Liver (tissue), 9 donors: ENCODE results near the gene SLC2A9. TPM values are rescaled to one million over a fixed set of nuclear protein-coding genes. Genes with fewer than 3 reads are reported as not detected.

Experiments used
- DNase-seq: peaks from one replicate; pipeline ENCODE4 v3.0.0-alpha.2; 2017; ENCODE audit warnings: low spot score
- H3K27ac ChIP-seq, 2 donors: one replicate each; pipeline ENCODE4 v1.7.0; 2013; ENCODE audit warnings: inconsistent platforms in 2 of 2, low read length in 2 of 2, control low read depth in 1 of 2, low read depth in 1 of 2, mild to moderate bottlenecking in 1 of 2
- H3K27me3 ChIP-seq, 4 donors: one replicate each; pipeline versions ENCODE4 v1.6.1 to v1.7.0; 2013; ENCODE audit warnings: low read length in 3 of 4, inconsistent platforms in 1 of 4, mild to moderate bottlenecking in 1 of 4, moderate library complexity in 1 of 4; ENCODE audit not compliant: control insufficient read depth in 4 of 4, insufficient read depth in 4 of 4
- H3K36me3 ChIP-seq, 4 donors: one replicate each; pipeline versions ENCODE4 v1.6.1 to v1.7.0; 2013; ENCODE audit warnings: low read length in 3 of 4, mild to moderate bottlenecking in 3 of 4, low read depth in 1 of 4, moderate library complexity in 1 of 4; ENCODE audit not compliant: control insufficient read depth in 4 of 4, insufficient read depth in 3 of 4
- H3K4me1 ChIP-seq, 4 donors: one replicate each; pipeline versions ENCODE4 v1.6.1 to v1.7.0; 2013; ENCODE audit warnings: low read length in 3 of 4, mild to moderate bottlenecking in 3 of 4, moderate library complexity in 1 of 4; ENCODE audit not compliant: control insufficient read depth in 4 of 4, insufficient read depth in 4 of 4
- H3K4me3 ChIP-seq, 3 donors: one replicate each; pipeline versions ENCODE4 v1.6.1 to v1.7.0; 2013; ENCODE audit warnings: low read length in 3 of 3, control low read depth in 1 of 3, low read depth in 1 of 3, mild to moderate bottlenecking in 1 of 3
- H3K9ac ChIP-seq, 2 donors: one replicate each; pipeline ENCODE4 v1.7.0; 2013; ENCODE audit warnings: low read length in 2 of 2, mild to moderate bottlenecking in 2 of 2, moderate library complexity in 2 of 2, control low read depth in 1 of 2, low read depth in 1 of 2
- H3K9me3 ChIP-seq, 4 donors: one replicate each; pipeline versions ENCODE4 v1.6.1 to v1.7.0; 2013; ENCODE audit warnings: low read length in 3 of 4; ENCODE audit not compliant: control insufficient read depth in 4 of 4
- EGR1 ChIP-seq, 2 donors: IDR thresholded peaks; 2 replicates each; pipeline ENCODE4 v1.6.1; 2016 to 2018; ENCODE audit warnings: antibody characterized with exemption in 2 of 2, low read depth in 2 of 2
- FOXA2 ChIP-seq: IDR thresholded peaks from 2 replicates; pipeline ENCODE4 v1.6.1; 2016; ENCODE audit warnings: antibody characterized with exemption
- GABPA ChIP-seq, 2 donors: IDR thresholded peaks in 1 of 2; conservative IDR thresholded peaks in 1 of 2; 2 replicates each; pipeline ENCODE4 v1.6.1; 2016; ENCODE audit warnings: antibody characterized with exemption in 2 of 2, mild to moderate bottlenecking in 1 of 2, moderate library complexity in 1 of 2
- HNF4A ChIP-seq, 2 donors: conservative IDR thresholded peaks; 2 replicates each; pipeline ENCODE4 v1.6.1; 2016; ENCODE audit warnings: antibody characterized with exemption in 2 of 2, mild to moderate bottlenecking in 2 of 2
- JUND ChIP-seq, 2 donors: IDR thresholded peaks; 2 replicates each; pipeline ENCODE4 v1.6.1; 2016; ENCODE audit warnings: antibody characterized with exemption in 2 of 2
- RAD21 ChIP-seq, 2 donors: IDR thresholded peaks; 2 replicates each; pipeline ENCODE4 v1.6.1; 2016; ENCODE audit warnings: antibody characterized with exemption in 2 of 2, mild to moderate bottlenecking in 2 of 2
- RXRA ChIP-seq, 2 donors: IDR thresholded peaks; 2 replicates each; pipeline ENCODE4 v1.6.1; 2017 to 2018; ENCODE audit warnings: antibody characterized with exemption in 2 of 2, mild to moderate bottlenecking in 1 of 2
- SP1 ChIP-seq: IDR thresholded peaks from 2 replicates; pipeline ENCODE4 v1.6.1; 2018; ENCODE audit warnings: antibody characterized with exemption, mild to moderate bottlenecking
- TAF1 ChIP-seq: conservative IDR thresholded peaks from 2 replicates; pipeline ENCODE4 v1.6.1; 2016; ENCODE audit warnings: antibody characterized with exemption, mild to moderate bottlenecking
- YY1 ChIP-seq: IDR thresholded peaks from 2 replicates; pipeline ENCODE4 v1.6.1; 2016; ENCODE audit warnings: antibody characterized with exemption, mild to moderate bottlenecking
- WGBS: extraction: QIAGEN DNeasy Blood & Tissue Kit; methylation state at CpG from one replicate; pipeline ENCODE4 v1.1.7; 2013; 5-methylcytosine and 5-hydroxymethylcytosine counted together
- polyA plus RNA-seq, 2 donors: library from polyadenylated mRNA; stranded (reverse) in 1 of 2; unstranded in 1 of 2; fragments of 200-250 nt in 1 of 2; fragments of >200 nt in 1 of 2; fragmentation: Nextera tagmentation in 1 of 2; extraction: Ambion mirVana in 1 of 2; gene quantifications; one replicate each; pipeline versions ENCODE4 v1.2.1 to v1.2.3, GENCODE V29; 2013 to 2015
- total RNA-seq, 2 donors: library from RNA; depleted of rRNA; stranded (reverse); fragments of >200 nt; gene quantifications; one replicate each; pipeline ENCODE4 v1.2.3, GENCODE V29; 2014
- TF ChIP-seq, protein P1 (sequence below): IDR thresholded peaks from 2 replicates; pipeline ENCODE4 v1.6.1; 2016; ENCODE audit warnings: antibody characterized with exemption
- TF ChIP-seq, protein P2 (sequence below): fragments of 150-350 bp; IDR thresholded peaks from 2 replicates; pipeline ENCODE4 v1.5.1; 2017; ENCODE audit warnings: improper control_type of control experiment, low read depth, low read length; ENCODE audit not compliant: missing input control
- TF ChIP-seq, protein P3 (sequence below): IDR thresholded peaks from 2 replicates; pipeline ENCODE4 v1.6.1; 2016; ENCODE audit warnings: antibody characterized with exemption
- TF ChIP-seq, protein P4 (sequence below): IDR thresholded peaks from 2 replicates; pipeline ENCODE4 v1.6.1; 2016; ENCODE audit warnings: antibody characterized with exemption
- TF ChIP-seq, protein P5 (sequence below): IDR thresholded peaks from 2 replicates; pipeline ENCODE4 v1.6.1; 2016; ENCODE audit warnings: antibody characterized with exemption, mild to moderate bottlenecking
- donor health status: healthy.
- donor health status: healthy.
- donor health status: healthy.
- donor health status: healthy.
- donor health status: healthy.

The SLC2A9 gene
- total and polyA plus RNA-seq, 4 donors = 6.2 to 49.0 (median 21.6) TPM

DNA sequence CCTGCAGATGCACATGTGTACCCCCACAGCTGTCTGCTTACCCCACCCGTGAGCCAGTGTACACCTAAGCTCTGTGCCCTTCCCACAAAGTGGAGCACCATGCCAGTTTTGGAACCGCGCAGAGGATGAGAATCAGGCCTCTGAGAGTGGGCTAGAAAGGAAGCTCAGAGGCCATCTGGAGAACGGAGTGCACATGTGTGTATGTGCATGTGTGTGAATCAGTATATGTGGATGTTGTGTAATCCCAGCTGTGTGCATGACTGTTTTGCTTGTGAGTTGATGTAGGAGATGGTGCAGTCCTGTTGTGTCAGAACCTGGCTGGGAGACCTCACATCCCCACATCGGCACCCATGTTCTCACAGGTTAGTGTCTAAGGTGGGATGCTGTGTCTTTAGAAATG is 146.9 kb downstream of the SLC2A9 start:
- DNase-seq = no peak
- H3K27me3 ChIP-seq = no peaks in the 10 kb centered on the region
- WGBS = 95% methylated on average over 5 of the region's 5 CpGs

DNA sequence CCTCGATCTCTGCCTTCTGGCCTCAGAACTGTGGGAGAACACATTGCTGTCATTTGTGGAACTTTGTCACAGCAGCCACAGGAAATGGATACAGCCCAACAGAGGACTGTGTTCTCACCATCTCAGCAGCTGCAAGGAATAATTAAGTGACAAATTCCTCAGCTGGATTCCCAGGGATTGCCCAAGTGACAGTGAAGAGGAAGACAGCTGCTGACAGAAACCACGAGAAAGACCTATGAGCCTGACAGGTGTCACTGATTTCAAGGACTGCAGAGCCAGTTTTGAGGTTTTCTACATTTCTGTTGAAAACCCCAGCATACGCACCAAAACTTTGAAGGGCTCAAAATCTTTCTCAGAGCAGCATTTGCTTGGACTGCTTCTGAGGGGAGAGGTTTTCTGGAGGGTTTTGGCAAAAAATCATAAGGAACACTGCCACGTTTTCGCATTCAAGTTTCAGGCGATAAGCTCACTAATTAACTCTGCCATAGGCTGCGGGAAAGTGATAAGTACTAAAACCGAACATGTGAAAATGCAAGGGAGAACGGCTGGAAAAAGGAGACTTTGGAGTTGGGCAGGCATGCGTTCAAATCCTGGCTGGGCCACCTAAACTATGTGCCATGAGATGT is 151.0 kb downstream of the SLC2A9 start:
- no peaks in the 10 kb centered on the region for H3K36me3 ChIP-seq
- DNase-seq = no peak
- WGBS = 88% methylated on average over 10 of the region's 10 CpGs
- no peaks in the 10 kb centered on the region for H3K9me3 ChIP-seq
- no peak overlapping the region for H3K4me3 ChIP-seq
- H3K9ac ChIP-seq = no peak overlapping the region
- TF ChIP-seq RAD21 (IDR thresholded peaks at IDR 0.05) (no peak), YY1 (no peak)
- TF ChIP-seq, protein P1, sequence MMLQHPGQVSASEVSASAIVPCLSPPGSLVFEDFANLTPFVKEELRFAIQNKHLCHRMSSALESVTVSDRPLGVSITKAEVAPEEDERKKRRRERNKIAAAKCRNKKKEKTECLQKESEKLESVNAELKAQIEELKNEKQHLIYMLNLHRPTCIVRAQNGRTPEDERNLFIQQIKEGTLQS = no peak
- no peaks in the 10 kb centered on the region for H3K4me1 ChIP-seq
- no peaks in the 10 kb centered on the region for H3K27me3 ChIP-seq
- H3K27ac ChIP-seq = no peak overlapping the region

More for the DNA sequence above, 146.9 kb downstream of the SLC2A9 start:
- Histone ChIP-seq H3K27ac (no peak overlapping the region), H3K9ac (no peak overlapping the region), H3K4me1 (no peaks in the 10 kb centered on the region), H3K4me3 (no peak overlapping the region), H3K9me3 (no peaks in the 10 kb centered on the region), H3K36me3 (peaks cover 0 to 2% (median 0%) of the 10 kb centered on the region in 4 donors)
- TF ChIP-seq, protein P2, sequence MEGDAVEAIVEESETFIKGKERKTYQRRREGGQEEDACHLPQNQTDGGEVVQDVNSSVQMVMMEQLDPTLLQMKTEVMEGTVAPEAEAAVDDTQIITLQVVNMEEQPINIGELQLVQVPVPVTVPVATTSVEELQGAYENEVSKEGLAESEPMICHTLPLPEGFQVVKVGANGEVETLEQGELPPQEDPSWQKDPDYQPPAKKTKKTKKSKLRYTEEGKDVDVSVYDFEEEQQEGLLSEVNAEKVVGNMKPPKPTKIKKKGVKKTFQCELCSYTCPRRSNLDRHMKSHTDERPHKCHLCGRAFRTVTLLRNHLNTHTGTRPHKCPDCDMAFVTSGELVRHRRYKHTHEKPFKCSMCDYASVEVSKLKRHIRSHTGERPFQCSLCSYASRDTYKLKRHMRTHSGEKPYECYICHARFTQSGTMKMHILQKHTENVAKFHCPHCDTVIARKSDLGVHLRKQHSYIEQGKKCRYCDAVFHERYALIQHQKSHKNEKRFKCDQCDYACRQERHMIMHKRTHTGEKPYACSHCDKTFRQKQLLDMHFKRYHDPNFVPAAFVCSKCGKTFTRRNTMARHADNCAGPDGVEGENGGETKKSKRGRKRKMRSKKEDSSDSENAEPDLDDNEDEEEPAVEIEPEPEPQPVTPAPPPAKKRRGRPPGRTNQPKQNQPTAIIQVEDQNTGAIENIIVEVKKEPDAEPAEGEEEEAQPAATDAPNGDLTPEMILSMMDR = no peak
- TF ChIP-seq, protein P3, sequence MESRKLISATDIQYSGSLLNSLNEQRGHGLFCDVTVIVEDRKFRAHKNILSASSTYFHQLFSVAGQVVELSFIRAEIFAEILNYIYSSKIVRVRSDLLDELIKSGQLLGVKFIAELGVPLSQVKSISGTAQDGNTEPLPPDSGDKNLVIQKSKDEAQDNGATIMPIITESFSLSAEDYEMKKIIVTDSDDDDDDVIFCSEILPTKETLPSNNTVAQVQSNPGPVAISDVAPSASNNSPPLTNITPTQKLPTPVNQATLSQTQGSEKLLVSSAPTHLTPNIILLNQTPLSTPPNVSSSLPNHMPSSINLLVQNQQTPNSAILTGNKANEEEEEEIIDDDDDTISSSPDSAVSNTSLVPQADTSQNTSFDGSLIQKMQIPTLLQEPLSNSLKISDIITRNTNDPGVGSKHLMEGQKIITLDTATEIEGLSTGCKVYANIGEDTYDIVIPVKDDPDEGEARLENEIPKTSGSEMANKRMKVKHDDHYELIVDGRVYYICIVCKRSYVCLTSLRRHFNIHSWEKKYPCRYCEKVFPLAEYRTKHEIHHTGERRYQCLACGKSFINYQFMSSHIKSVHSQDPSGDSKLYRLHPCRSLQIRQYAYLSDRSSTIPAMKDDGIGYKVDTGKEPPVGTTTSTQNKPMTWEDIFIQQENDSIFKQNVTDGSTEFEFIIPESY = no peak
- TF ChIP-seq, protein P4, sequence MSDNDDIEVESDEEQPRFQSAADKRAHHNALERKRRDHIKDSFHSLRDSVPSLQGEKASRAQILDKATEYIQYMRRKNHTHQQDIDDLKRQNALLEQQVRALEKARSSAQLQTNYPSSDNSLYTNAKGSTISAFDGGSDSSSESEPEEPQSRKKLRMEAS = no peak
- no peak for TF ChIP-seq GABPA (IDR thresholded peaks at IDR 0.05 in 1 of 2, conservative IDR thresholded peaks at IDR 0.05 in 1 of 2)
- TF ChIP-seq YY1 = no peak
- TF ChIP-seq JUND (IDR thresholded peaks at IDR 0.05) = no peak
- TF ChIP-seq, protein P1 = no peak
- TF ChIP-seq TAF1 = no peak

DNA sequence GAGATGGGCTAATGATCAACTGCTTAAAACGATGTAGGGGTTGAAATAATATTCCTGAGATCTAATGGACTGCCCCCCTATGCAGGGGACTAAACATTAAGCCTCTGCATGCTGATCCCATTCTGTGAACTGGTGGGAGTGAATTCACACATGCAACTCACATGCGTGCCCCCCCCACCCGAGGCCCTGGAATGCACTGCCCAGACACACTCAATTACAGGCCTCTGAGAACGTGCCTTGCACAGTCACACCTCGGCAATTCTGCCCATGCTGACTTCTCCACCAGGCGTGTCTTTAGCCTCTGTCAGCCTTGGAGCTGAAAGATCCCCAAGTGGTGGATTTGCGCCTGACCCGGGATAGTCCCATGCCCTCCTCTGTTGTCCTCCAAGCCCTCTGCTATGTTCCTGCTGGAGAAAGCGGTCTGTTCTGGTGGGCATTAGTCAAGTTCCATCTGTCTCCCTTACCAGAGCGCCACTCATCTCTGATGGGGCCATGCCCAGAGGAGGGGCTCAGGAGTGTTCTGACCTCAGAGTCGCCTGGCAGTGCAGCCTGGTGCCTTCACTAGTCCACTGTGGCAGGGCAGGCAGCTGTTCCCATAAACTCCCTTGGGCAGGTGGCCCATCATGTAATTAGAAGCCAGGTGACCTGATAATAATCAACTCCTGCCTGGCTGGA is 153.4 kb downstream of the SLC2A9 start:
- no peak overlapping the region for H3K27ac ChIP-seq
- no peaks in the 10 kb centered on the region for H3K36me3 ChIP-seq
- 94% methylated on average over 11 of the region's 11 CpGs for WGBS
- no peaks in the 10 kb centered on the region for H3K27me3 ChIP-seq
- H3K4me1 ChIP-seq = no peaks in the 10 kb centered on the region
- no peak for DNase-seq
- H3K9me3 ChIP-seq = no peaks in the 10 kb centered on the region
- H3K9ac ChIP-seq = no peak overlapping the region
- H3K4me3 ChIP-seq = no peak overlapping the region
- TF ChIP-seq, protein P5, sequence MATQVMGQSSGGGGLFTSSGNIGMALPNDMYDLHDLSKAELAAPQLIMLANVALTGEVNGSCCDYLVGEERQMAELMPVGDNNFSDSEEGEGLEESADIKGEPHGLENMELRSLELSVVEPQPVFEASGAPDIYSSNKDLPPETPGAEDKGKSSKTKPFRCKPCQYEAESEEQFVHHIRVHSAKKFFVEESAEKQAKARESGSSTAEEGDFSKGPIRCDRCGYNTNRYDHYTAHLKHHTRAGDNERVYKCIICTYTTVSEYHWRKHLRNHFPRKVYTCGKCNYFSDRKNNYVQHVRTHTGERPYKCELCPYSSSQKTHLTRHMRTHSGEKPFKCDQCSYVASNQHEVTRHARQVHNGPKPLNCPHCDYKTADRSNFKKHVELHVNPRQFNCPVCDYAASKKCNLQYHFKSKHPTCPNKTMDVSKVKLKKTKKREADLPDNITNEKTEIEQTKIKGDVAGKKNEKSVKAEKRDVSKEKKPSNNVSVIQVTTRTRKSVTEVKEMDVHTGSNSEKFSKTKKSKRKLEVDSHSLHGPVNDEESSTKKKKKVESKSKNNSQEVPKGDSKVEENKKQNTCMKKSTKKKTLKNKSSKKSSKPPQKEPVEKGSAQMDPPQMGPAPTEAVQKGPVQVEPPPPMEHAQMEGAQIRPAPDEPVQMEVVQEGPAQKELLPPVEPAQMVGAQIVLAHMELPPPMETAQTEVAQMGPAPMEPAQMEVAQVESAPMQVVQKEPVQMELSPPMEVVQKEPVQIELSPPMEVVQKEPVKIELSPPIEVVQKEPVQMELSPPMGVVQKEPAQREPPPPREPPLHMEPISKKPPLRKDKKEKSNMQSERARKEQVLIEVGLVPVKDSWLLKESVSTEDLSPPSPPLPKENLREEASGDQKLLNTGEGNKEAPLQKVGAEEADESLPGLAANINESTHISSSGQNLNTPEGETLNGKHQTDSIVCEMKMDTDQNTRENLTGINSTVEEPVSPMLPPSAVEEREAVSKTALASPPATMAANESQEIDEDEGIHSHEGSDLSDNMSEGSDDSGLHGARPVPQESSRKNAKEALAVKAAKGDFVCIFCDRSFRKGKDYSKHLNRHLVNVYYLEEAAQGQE = no peak
- TF ChIP-seq EGR1 (IDR thresholded peaks at IDR 0.05; ENCODE audit: low read depth in 2 of 2) = no peak
- no peak for TF ChIP-seq SP1
- TF ChIP-seq JUND (IDR thresholded peaks at IDR 0.05) = no peak
- TF ChIP-seq, protein P4 = no peak
- TF ChIP-seq, protein P1 = no peak
- TF ChIP-seq HNF4A (conservative IDR thresholded peaks at IDR 0.05) = no peak
- no peak for TF ChIP-seq FOXA2
- no peak for TF ChIP-seq RXRA (IDR thresholded peaks at IDR 0.05)
- TF ChIP-seq RAD21 (IDR thresholded peaks at IDR 0.05) = no peak
- no peak for TF ChIP-seq YY1
